PC-9 (cell line): ENCODE results near the gene SBDS. TPM values are rescaled to one million over a fixed set of nuclear protein-coding genes. Genes with fewer than 3 reads are reported as not detected.
"Not testable (repeated sequence)": the region's sequence is repeated elsewhere in the genome, so short reads cannot be mapped to it uniquely, and the experiment has no call there.

Experiments used
- BruUV-seq: library from RNA; stranded (reverse); fragments of 400-500 nt; replicated peaks from 2 replicates; lab custom pipeline; 2021; lab: Mats Ljungman, UMichigan
- CTCF ChIA-PET: fragments of 300-600 bp; sonication (Branson Sonifier 250); formaldehyde crosslinking; loops from one replicate; lab custom pipeline; 2022; ENCODE audit warnings: antibody characterized with exemption; lab: Charles Lee
- POLR2A ChIA-PET: fragments of 300-600 bp; sonication (Branson Sonifier 250); formaldehyde crosslinking; loops from one replicate; lab custom pipeline; 2022; ENCODE audit warnings: antibody characterized with exemption; ENCODE audit not compliant: unreplicated experiment; lab: Charles Lee
- DNase-seq, 2 experiments: peaks; one replicate each; pipeline versions ENCODE4 v3.0.0 to v3.0.0-alpha.2; 2015 to 2022; ENCODE audit warnings: mixed read lengths in 1 of 2
- H2AFZ ChIP-seq: fragments of 200-600 bp; sonication (generic); 2 replicates; pipeline ENCODE4 v1.8.1; 2017; ENCODE audit warnings: antibody characterized with exemption
- H3F3A ChIP-seq: fragments of 200-600 bp; sonication (generic); 2 replicates; pipeline ENCODE4 v1.8.1; 2017; ENCODE audit warnings: antibody characterized with exemption, mild to moderate bottlenecking, low read depth; ENCODE audit not compliant: insufficient read depth
- H3K27ac ChIP-seq: fragments of 200-600 bp; sonication (generic); 2 replicates; pipeline ENCODE4 v1.6.1; 2016; ENCODE audit warnings: mixed run types
- H3K27me3 ChIP-seq: fragments of 200-600 bp; sonication (generic); 2 replicates; pipeline ENCODE4 v1.6.1; 2016; ENCODE audit warnings: low read depth, mixed run types; ENCODE audit not compliant: insufficient read depth
- H3K36me3 ChIP-seq: fragments of 200-600 bp; sonication (generic); 2 replicates; pipeline ENCODE4 v1.6.1; 2016; ENCODE audit warnings: low read depth, mixed run types
- H3K4me1 ChIP-seq: fragments of 200-600 bp; sonication (generic); replicated peaks from 2 replicates; pipeline ENCODE4 v1.6.1; 2016; ENCODE audit warnings: mixed run types; ENCODE audit not compliant: insufficient read depth
- H3K4me2 ChIP-seq: fragments of 200-600 bp; sonication (generic); 2 replicates; pipeline ENCODE4 v1.6.1; 2017; ENCODE audit warnings: mixed run types
- H3K4me3 ChIP-seq: fragments of 200-600 bp; sonication (generic); 2 replicates; pipeline ENCODE4 v1.6.1; 2016; ENCODE audit warnings: mixed run types
- H3K79me2 ChIP-seq: fragments of 200-600 bp; sonication (generic); 2 replicates; pipeline ENCODE4 v1.6.1; 2017; ENCODE audit warnings: low read depth, mixed run types
- H3K9me2 ChIP-seq: fragments of 200-600 bp; sonication (generic); 2 replicates; pipeline ENCODE4 v1.8.1; 2017; ENCODE audit warnings: mild to moderate bottlenecking; ENCODE audit not compliant: insufficient read depth
- H3K9me3 ChIP-seq: fragments of 200-600 bp; sonication (generic); 2 replicates; pipeline ENCODE4 v1.8.1; 2016; ENCODE audit warnings: low read depth; ENCODE audit not compliant: insufficient read depth
- H4K20me1 ChIP-seq: fragments of 200-600 bp; sonication (generic); 2 replicates; pipeline ENCODE4 v1.8.1; 2017; ENCODE audit not compliant: insufficient read depth
- EZH2 ChIP-seq: fragments of 200-600 bp; sonication (generic); IDR thresholded peaks from 2 replicates; pipeline ENCODE4 v1.8.0; 2017; ENCODE audit warnings: antibody characterized with exemption, low read depth
- intact Hi-C: fragments of 100-400 bp; cut with micrococcal nuclease; formaldehyde crosslinking; loops from one replicate; pipeline ENCODE4 v1.10.0; 2022; ENCODE audit not compliant: unreplicated experiment
- total RNA-seq: library from RNA; stranded (reverse); gene quantifications from 2 replicates; pipeline ENCODE4 v1.2.3, GENCODE V29; 2021
- TF ChIP-seq, protein P1 (sequence below): fragments of 200-600 bp; sonication (generic); conservative IDR thresholded peaks from 2 replicates; pipeline ENCODE4 v1.6.1; 2017; ENCODE audit warnings: mixed run types, antibody characterized with exemption, mild to moderate bottlenecking, moderate library complexity

Gene SBDS
- total RNA-seq, 1 experiment from 2014 or later: 65.1 TPM

DNA sequence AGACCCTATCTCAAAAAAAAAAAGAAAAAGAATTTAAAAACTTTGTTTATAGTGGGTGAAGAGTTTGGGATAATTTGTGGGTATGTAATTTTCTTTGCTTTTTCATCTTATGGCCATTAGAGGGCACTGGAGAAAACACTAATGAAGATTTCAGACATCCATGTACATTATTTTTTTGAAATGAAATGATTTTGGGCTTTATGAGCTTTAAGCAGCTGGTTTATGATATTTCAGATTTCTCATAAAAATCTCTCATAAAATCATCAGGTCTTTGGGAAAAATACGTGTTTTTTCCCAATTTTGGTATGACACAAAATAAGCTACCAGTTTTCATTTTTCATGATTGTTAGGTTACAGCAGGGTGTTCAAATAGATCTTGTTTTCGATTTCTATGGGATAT, 45.4 kb upstream of the SBDS start:
- H3K27me3 ChIP-seq, intact Hi-C loops, H3F3A ChIP-seq, H3K27ac ChIP-seq, DNase-seq, H3K4me1 ChIP-seq, H3K4me3 ChIP-seq, H3K9me2 ChIP-seq, H4K20me1 ChIP-seq, BruUV-seq, H3K4me2 ChIP-seq, H2AFZ ChIP-seq, POLR2A ChIA-PET, H3K36me3 ChIP-seq, H3K9me3 ChIP-seq, H3K79me2 ChIP-seq: not testable (repeated sequence)
- TF ChIP-seq, protein P1, sequence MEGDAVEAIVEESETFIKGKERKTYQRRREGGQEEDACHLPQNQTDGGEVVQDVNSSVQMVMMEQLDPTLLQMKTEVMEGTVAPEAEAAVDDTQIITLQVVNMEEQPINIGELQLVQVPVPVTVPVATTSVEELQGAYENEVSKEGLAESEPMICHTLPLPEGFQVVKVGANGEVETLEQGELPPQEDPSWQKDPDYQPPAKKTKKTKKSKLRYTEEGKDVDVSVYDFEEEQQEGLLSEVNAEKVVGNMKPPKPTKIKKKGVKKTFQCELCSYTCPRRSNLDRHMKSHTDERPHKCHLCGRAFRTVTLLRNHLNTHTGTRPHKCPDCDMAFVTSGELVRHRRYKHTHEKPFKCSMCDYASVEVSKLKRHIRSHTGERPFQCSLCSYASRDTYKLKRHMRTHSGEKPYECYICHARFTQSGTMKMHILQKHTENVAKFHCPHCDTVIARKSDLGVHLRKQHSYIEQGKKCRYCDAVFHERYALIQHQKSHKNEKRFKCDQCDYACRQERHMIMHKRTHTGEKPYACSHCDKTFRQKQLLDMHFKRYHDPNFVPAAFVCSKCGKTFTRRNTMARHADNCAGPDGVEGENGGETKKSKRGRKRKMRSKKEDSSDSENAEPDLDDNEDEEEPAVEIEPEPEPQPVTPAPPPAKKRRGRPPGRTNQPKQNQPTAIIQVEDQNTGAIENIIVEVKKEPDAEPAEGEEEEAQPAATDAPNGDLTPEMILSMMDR: peak; percentile 68
- CTCF ChIA-PET: interaction anchor here (0.5 kb wide), 1 partner anchor 62 kb away, joined by 4 read pairs; no protein-coding TSS in a partner anchor

DNA sequence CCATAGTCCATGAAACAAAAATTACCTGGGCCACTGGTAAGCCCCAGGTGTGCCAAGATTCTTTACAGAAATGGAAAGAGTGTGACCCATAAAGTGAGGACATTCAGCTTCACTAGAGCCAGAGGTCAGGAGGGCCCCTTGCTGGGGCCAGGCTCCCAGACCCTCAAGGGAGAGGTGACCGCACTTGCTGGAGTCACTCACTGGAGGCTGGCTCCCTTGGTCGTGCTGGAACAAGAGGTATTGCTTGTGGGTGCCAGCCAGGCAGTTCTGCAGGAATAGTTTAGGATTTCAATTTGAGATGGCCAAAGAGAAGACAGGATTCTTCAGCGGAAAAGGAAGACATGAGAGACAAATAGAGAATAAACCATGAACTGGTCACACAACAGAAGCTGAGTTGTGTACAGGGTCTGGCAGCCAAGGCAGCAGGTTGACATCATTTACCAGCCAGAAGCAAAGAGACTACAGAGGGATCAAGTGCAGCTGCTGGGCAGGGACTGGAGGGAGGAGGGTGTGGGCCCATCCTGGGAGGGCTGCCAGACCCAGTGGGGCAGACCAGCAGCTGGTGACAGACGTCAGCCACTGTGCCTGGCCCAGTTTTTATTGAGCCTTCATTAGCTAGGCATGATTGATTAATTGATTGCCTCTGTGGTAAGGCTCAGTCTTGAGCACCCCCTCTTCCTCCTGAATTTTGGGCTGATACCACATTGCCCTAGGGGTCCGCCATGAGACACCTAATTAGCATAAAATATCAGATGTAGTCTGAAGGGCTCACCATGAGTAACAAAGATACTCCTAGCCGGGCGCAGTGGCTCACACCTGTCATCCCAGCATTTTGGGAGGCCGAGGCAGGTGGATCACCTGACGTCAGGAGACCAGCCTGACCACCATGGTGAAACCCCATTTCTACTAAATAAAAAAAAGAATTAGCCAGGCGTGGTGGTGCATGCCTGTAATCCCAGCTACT, 41.3 kb upstream of the SBDS start:
- H3K4me3 ChIP-seq, POLR2A ChIA-PET, H3K27ac ChIP-seq, H3K9me3 ChIP-seq, H4K20me1 ChIP-seq, intact Hi-C loops, H2AFZ ChIP-seq, DNase-seq, BruUV-seq, H3K9me2 ChIP-seq, H3K79me2 ChIP-seq, H3K27me3 ChIP-seq, H3F3A ChIP-seq, H3K4me1 ChIP-seq, H3K36me3 ChIP-seq, H3K4me2 ChIP-seq: not testable (repeated sequence)
- CTCF ChIA-PET: interaction anchor here (0.6 kb wide), 1 partner anchor 212 kb away, joined by 3 read pairs; no protein-coding TSS in a partner anchor

DNA sequence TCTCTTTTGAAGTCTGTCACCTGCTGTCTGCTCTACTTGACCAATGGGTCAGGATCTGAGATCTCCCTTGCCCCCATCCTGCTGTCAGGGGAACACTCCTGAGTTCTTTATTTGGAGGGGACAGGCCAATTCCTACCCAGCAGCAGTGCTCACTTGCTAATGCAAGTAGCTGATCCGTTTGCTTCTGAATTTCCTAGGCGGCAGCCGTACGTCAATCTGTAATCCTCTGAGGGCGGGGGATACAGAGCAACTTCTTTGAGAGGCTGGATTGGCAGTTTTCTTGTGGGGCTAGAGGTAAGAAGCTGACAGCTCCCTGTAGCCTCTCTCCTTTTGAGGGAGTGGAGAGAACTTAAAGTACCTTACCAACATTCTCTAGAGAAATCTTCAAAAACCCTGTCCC, 37.9 kb upstream of the SBDS start:
- no TSS peak for BruUV-seq
- Histone ChIP-seq H3K79me2 (no peaks in the 10 kb centered on the region), H3K4me3 (no peak overlapping the region), H4K20me1 (no peaks in the 10 kb centered on the region), H3F3A (no peaks in the 10 kb centered on the region), H3K4me1 (no peaks in the 10 kb centered on the region), H3K4me2 (no peak overlapping the region), H3K27ac (no peak overlapping the region), H3K9me3 (no peaks in the 10 kb centered on the region; the same call in 1 of the 2 replicates), H3K9me2 (no peaks in the 10 kb centered on the region), H3K27me3 (no peaks in the 10 kb centered on the region), H3K36me3 (peaks cover 5% of the 10 kb centered on the region; the same call in 1 of the 2 replicates), H2AFZ (no peak overlapping the region)
- intact Hi-C loops: no loop called here
- POLR2A ChIA-PET: no interaction called here
- TF ChIP-seq, protein P1: no peak
- no peak for TF ChIP-seq EZH2
- DNase-seq: no peak
- CTCF ChIA-PET: interaction anchor here (0.7 kb wide), 1 partner anchor 535 kb away, joined by 6 read pairs; no protein-coding TSS in a partner anchor

DNA sequence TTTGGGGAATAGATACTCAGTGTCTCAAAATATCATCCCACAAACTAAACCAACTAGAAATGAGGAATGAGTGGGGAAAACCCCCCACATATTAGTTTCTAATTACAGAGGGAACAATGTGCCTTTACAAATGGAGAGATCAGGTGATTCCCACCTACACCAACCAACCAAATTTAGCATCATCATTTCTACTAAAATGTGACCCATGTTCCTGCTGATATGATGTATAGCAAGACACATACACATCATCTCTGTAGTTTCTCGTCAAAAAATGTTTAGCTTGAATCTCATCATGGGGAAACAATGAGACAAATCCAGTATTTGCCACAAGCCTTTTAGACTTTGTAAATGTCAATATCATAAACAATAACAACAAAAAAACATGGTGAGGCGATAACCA, 36.3 kb upstream of the SBDS start:
- H4K20me1 ChIP-seq, H3K27me3 ChIP-seq, H3K36me3 ChIP-seq, DNase-seq, POLR2A ChIA-PET, H3K9me3 ChIP-seq, H3K4me1 ChIP-seq, H3K4me3 ChIP-seq, intact Hi-C loops, H2AFZ ChIP-seq, H3F3A ChIP-seq, H3K4me2 ChIP-seq, BruUV-seq, H3K79me2 ChIP-seq, CTCF ChIA-PET, H3K9me2 ChIP-seq, H3K27ac ChIP-seq: not testable (repeated sequence)

DNA sequence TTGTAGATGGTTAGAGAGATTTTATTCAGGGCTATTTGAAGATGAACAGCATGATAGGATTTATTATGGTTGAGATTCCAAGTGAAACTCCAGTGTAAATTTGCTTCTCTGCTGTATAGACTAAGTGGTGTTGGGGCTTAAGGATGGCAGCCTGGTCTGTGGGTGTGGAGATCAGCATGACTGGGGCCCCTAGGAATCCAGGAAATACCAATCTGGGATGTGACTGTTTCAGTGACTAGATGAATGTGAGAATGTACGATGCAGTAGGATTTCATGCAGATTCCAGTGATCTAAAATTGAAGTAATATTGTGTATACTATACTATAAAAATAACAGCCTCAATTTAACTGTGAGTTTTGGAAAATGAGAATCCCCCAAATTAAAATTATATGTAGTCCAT, 30.1 kb upstream of the SBDS start:
- DNase-seq, H3K9me2 ChIP-seq, BruUV-seq, H3F3A ChIP-seq, POLR2A ChIA-PET, H3K79me2 ChIP-seq, H4K20me1 ChIP-seq, intact Hi-C loops, H3K9me3 ChIP-seq, H2AFZ ChIP-seq, H3K27me3 ChIP-seq, H3K27ac ChIP-seq, CTCF ChIA-PET, H3K4me3 ChIP-seq, H3K36me3 ChIP-seq, H3K4me2 ChIP-seq, H3K4me1 ChIP-seq: not testable (repeated sequence)
